Measurements from ENCODE around the gene ARHGAP32.

ARHGAP32 gene

DNA sequence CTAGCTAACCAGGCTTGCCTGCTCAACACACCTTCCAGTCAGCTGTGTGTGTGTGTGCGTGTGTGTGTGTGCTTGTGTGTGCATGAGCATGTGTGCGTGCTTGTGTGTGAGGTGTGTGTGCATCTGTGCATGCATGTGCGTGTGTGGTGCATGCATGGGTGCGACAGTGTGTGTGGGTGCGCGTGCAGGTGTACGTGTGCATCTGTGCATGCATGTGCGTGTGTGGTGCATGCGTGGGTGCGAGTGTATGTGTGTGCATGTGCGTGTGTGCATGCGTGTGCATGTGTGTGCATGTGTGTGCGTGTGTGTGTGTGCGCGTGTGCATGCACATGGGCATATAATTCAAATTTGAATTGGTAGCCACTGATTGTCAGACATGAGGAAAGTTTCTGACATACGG lies 239.0 kb downstream of the ARHGAP32 start:
- no peak for DNase-seq (ENCODE audit: low spot score)

DNA sequence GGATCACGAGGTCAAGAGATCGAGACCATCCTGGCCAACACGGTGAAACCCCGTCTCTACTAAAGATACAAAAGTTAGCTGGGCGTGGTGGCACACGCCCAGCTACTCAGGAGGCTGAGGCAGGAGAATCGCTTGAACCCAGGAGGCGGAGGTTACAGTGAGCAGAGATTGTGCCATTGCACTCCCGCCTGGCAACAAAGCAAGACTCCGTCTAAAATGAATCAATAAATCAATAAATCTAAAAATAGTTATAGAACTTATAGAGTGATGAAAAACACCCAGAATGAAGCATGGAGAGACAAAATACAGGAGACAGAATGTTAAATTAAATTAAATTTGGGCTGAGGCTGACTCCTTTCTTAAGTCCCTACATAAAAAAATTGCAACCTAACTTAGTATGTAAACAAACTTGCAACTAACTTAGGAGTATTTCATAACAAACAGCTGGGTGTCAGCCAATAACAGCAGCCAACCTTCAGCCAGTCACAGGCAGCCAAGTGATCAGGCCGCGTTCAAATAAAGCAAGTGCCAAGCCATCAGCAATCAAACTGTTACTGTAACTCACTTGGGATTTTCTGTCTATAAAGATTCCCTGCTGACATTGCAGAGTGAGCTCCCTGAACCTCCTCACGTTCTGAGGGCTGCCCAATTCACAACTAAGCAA lies 242.2 kb downstream of the ARHGAP32 start:
- DNase-seq (ENCODE audit: low spot score) = no peak

DNA sequence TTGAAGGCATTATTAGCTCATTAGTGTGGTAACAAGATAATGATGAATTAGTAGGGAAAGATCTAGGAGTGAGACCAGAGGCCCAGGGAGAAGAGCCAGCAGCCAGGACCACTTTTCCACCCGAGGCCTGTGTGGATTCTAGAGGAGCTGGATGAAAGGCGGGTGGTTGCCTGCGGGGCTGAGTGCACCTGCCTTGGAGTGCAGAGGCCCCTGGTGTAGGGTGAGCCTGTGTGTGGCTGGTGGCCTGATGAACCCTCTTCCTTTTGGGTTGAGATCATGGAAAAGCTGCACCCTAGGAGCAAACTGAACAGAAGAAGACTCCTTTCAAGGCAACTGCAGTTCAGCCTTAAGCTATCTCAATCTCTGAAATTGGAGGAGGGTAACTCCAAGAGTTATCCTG lies 243.5 kb downstream of the ARHGAP32 start:
- no peak for DNase-seq (ENCODE audit: low spot score)

DNA sequence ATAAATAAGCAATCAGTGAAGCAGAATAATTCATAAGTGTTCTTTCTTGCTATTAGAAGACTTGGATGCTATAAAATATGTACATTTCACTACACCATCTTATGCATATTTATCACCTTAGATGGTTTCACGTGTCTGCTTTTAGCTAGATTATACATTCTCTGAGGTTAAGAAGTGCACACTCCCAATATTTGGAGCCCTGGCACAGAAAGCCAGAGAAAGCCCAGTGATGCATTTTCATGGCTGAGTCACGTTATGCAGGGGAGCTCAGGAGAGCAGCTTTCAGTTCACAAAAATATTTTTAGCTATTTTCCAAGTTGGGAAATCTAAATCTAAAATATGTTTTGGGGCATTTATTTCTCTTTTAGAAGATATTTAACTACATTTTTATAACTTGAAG lies 244.4 kb downstream of the ARHGAP32 start:
- DNase-seq (ENCODE audit: low spot score) = no peak

DNA sequence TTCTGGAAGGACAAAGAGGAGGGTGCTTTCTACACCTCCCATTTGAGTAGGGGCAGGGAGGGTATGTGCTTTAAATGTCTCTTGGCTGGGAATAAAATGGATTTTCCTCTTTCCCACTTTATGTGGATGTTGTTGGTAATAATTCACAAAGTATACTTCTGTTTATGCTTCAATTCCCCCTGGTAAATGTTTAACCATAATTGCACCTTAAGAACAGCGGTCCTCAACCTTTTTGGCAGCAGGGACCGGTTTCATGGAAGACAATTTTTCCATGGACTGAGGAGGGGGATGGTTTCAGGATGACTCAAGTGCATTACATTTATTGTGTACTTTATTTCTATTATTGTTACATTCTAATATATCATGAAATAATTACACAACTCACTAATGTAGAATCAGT lies 245.5 kb downstream of the ARHGAP32 start:
- DNase-seq (ENCODE audit: low spot score) = no peak

DNA sequence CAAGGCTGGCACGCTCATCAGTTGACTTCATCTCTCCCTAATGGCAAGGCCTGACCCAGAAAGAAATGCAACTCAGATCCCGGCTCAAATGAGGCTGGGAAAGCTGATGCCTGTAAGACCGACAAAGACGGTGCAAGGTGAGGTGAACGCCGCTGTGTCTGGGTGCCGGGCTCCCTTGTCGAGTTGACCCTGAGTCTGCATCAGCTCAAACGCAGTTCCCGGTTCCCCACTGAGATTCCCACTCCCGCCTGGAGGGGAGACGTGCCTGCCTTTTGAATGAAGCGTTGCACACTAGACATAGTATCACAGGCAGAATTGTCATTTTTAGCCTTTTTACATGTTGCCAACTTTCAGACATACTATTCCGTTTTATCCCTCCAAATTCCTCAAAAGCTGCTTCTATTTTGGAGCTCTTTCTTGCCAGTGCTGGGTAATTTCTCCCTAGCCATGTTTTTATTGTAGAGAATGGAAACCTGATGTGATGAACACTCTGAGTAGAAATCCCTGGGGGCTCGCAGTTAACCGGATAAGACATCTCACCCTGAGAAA lies 248.6 kb downstream of the ARHGAP32 start:
- DNase-seq (ENCODE audit: low spot score) = no peak

DNA sequence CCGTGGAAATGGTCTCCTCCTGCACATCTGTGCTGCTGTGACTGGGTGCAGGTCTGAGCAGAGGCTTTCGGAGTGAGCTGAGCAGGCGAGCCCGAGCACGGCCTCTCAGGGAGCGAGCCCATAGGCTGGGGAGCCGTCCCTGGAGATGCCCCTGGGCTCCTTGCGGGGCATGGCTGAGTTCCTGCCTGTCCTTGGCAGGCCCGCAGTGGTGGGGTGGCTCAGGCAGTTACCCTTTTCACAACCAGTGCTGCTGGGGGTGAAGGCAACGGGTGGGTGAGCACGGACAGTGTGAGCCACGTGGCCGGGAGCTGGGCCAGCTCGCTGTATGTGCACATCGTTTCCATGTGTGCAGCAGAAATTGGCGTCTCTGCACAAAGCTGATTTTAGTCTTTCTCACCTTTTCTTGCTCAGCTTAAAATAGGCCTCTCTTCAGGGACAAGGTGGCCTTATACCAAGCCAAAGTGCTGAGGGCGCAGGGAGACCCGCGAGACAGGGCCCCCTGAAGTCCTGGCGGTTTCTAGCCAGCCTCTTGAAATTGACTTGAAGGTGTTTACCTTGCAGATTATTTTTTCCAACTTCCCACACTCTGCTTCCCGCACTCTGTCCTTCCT lies 249.2 kb downstream of the ARHGAP32 start, which contains the start of gene TP53AIP1:
TP53AIP1 (minus strand) TSS at position 55 of the 611 bp plus-strand sequence. CDS start 5,053 bp downstream, outside the sequence.
- DNase-seq (ENCODE audit: low spot score) = no peak

DNA sequence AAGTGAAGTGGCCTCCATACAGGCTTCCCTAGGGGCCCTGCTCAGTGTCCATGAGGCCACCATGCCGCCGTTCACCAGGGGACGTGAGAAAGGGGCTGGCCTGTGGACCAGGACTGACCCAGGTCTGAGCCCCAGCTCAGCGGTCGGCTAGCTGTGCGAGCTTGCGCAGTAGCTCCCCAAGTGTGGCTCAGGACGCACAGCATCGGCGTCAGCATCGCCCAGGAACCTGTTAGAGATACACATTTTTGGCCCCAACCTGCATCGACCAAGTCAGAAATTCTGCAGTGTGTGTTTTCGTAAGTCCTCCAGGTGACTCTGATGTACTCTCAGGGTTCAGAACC lies 249.9 kb downstream of the ARHGAP32 start:
- DNase-seq (ENCODE audit: low spot score) = no peak

DNA sequence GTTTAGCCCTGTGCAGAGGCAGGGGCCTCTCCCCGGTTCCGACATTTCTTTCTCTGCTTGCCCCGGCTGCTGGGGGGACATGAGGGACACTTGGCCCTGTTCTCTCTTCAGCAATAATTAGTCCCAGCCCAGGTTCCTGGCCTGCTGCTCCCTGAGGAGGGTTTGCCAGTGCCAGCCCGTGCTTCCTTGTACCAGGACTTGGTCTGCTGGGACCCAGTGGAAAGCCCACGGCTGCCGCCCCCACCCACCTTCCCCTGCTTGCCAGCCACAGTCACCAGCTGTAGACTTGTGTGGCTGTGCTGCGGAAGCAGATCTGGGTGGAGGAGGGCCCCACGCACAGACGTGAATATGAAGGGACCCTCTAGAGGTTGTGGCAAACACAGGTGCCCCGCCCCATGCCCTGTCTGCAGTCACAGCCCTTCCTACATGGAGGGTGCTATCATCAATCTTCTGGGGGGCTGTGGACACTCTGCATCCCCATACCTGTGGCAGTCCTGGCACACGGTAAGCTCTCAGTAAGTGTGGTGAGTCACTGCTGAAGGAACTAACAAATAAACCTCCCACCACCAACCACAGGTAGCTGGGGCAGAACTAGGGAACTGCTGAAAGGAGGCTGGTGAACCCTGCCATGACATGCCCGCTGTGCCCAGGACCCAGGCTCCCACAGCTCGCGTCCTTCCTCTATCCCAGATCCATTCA lies 250.4 kb downstream of the ARHGAP32 start:
- DNase-seq (ENCODE audit: low spot score) = no peak

DNA sequence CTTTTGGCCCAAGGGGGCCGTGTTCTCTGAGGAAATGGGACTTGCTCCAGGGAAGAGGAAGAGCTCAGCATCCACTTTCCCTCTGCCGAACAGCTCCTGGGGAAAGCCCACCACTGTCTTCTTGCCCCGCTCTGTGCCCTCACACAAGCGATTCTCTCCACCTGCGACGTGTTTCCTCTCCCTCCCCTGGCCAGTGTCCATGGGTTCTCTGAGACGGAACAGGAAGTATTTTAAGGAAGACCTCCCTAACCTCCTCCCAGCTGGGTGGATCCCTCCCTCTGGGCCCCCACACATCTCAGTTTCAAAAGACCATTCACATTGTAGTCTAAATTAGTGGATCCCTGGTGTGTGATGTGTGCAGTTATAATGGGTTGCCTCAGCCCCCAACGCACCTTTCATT lies 251.0 kb downstream of the ARHGAP32 start:
- no peak for DNase-seq (ENCODE audit: low spot score)

DNA sequence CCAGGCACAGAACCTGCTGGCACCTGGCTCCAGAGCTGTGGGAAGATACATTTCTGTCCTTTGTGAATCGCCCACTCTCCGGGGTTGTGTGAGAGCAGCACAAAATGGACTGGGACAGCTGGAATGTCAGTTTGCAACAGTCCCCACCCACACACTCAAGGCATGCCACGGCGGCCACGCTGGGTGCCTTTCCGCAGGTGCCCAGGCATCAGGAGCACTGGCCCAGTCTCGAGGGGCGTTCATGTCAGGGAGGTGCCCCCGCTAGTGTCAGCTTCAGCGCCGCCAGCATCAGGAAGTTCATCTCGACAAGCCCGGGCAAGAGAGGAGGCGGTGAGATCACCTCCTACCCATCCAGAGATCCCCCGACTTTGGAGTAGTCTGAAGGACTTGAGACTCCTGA lies 251.5 kb downstream of the ARHGAP32 start:
- DNase-seq (ENCODE audit: low spot score) = no peak

DNA sequence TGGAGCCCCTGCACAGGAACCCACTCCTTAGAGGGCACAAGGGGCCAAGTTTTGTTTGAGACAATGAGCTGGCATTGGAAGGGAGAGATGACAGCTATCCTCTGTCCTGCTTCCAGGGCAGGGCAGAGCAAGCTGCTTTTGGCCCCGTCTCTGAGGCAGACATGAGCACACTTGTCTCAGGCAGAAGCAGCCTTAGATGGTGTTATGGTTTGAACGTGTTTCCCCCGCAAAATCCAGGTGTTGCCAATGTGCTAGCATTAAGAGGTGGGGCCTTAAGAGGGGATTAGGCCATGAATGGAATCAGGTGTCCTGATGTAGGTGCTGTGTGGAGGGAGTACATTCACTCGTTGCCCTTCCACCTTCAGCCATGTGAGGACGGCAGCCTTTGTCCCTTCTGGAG lies 252.0 kb downstream of the ARHGAP32 start:
- DNase-seq (ENCODE audit: low spot score) = no peak

DNA sequence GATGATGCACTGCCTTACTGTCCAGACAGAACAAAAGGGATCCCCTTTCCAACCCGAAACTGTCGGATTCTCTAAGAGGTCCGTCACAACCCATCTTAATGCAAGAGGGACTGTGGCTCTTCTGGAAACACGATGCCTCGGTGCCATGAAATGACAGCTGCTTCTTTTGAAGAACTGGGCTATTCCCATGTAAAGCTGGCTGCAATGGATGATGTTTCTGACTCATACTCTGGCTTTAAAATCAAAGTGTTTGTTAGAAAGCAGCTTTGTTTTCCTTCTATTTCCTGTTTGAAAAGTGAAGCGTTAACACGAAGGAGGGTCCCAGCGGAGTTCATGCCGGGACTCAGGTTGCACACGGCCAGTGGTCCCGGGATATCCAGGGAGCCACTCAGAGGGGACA lies 252.5 kb downstream of the ARHGAP32 start:
- DNase-seq (ENCODE audit: low spot score) = no peak

DNA sequence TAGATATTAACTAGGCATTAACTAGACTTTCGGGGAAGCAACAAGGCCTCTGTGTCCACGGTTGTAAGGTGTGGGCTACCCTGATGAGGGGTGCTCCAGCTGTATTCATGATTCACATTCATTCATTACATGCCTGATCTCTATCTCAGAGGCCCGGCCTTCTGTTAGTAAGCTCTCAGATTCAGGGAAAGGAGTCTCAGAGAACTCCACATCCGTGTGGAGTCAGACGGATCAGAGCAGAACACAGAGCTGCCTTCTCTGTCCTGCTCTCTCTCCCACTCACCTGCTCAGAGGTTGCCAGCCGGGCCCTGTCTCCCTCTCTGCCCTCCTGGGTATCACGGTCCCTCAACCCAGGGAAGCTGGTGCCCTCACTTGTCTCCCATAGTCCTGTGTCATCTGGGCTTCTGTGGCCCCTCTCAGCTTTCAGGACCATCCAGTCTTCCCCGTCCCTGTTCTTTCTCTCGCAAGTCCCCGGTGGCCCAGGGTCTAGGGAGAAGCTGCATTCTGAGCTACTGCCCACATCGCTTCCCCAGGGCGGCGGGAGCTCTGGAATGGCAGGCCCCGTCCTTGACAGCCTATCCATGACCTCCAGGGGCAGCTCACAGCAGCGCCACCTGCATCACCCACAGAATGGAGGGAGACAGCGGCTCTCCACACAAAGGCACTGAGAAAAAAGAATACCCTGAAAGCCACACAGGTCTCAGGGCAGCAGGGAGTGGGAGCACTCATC lies 253.8 kb downstream of the ARHGAP32 start:
- DNase-seq (ENCODE audit: low spot score) = no peak

DNA sequence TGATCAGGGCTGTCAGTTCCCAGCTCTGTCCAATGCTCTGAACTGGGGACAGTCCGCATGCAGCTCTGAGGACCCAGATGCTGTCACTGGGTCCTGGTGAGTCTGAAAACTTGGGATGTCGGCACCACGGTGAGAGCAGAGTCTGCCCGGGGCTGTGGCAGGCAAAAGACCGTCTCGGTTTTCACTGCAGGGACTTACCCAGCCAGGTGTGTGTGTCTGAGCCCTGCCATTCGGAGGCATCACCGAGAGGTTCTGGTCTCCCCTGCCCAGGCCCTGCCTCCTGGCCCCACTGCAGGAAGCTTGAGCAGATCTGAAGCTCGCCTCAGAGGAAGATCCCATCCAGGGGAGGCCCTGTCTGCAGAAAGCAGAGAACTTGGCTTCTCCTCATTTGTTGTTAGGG lies 254.6 kb downstream of the ARHGAP32 start:
- DNase-seq (ENCODE audit: low spot score) = no peak

DNA sequence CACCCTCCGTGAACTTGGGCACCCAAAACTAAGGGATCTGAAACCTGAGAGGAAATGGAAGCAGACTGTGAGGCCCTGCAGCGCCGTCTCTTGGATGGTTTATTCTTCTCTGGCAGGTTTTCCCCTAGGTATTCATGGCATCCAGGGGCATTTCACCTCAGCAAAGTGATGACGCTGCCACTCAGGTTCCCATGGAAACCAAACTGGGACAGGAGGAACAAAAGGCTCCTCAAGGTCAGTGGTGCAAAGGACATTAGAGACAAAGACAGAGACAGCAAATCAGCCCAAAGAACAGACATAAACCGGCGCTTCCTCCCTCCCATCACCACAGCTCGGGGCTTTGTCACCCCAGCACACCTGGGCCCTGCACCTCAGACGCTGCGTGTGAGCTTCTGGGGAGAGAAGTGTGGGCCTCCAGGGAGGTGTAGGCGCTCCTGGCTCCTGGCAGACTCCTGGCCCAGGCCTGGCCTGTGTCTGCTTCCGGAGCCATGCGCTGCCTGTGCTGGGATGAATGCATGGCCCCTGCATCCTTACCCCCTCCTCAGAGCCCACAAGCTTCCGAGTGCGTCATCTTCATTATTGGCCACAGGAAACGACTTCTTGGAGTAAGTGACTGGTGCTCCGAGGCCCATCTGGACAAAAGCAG lies 255.4 kb downstream of the ARHGAP32 start:
- DNase-seq (ENCODE audit: low spot score) = no peak

DNA sequence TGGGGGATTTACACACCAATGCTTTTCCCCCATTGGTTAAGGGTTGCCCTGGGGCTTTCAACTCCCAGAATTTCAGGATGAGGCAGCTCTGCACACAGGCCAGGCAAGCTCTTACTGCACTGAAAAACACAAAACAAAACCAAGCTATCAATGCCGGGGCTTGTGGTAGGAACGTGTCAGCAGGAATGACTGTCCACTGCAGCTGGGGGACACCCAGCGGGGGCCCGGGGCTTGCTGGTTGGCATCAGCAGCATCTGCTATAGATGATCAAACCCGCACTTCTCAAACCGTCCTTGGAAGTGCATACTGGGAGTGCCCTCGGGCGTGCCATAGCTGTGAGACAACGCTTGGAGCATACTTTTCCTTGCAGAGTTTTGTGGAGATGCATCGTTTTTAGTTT lies 257.2 kb downstream of the ARHGAP32 start:
- no peak for DNase-seq (ENCODE audit: low spot score)

DNA sequence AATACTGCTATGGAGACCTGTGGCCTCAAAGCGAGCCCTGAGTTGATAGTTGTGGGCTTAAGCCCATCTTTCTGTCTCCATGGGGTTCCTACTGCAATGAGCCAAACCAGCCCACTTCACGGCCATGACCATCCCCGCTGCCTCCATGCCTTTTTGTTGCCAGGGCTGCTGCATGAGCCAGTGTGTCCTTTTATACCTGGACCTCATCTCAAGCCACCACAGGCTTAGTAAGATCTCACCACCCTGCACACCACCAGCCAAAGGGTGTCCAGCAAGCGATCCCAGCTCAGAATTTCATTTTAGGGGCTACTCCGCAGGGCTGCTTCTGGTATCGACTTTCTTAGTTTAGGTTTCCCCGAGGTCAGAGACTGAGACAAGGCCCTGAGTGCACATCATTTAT lies 257.8 kb downstream of the ARHGAP32 start:
- no peak for DNase-seq (ENCODE audit: low spot score)

DNA sequence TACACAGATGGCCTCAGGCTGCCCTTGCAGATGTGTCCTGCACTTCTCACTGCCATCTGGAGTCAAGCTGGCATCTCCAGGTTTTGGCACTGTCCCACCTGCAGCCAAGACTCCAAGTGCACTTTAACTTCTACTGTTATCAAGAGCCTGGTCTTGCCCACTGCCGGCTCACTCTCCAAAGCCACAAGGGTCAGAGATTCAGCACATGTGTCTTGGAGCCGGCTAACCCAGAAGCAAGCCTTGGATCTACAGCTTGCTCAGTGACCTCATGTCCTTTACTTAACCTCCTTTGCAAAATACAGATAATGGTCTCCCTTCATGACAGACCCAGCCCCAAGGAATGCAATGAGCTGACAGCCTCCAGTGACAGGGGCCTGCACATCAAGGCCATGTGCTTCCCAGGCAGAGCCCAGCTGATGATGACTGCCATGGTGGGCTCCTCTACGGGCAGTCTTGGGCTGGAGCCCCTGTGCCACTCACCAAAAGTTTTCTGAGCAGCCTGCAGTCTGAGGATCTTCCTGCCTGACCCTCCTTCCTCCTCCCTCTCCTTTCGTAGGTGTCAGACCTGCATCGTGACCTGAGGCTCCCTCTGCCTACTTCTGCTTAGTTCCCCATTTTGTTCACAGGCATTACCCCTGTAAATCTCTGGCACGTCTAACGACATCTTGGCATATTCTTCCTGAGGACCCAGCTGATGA lies 258.5 kb downstream of the ARHGAP32 start:
- no peak for DNase-seq (ENCODE audit: low spot score)

DNA sequence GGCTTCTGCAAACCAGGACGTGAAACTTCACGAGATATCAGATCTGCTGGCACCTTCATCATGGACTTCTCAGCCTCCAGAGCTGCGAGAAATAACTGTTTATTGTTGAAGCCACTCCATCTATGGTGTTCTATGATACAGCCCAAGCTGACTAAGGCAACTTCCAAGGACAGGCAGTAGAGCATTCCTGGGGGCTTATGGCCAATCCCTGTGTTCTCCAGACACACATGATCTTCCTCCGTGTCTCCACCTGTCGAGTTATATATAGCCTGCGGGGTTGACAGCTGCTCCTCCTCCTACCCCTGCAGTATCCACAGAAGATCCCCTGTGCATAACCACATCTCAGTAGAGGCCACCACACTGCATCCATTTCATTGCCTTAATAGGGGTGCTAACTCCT lies 260.5 kb downstream of the ARHGAP32 start:
- DNase-seq (ENCODE audit: low spot score) = peak; percentile 58

DNA sequence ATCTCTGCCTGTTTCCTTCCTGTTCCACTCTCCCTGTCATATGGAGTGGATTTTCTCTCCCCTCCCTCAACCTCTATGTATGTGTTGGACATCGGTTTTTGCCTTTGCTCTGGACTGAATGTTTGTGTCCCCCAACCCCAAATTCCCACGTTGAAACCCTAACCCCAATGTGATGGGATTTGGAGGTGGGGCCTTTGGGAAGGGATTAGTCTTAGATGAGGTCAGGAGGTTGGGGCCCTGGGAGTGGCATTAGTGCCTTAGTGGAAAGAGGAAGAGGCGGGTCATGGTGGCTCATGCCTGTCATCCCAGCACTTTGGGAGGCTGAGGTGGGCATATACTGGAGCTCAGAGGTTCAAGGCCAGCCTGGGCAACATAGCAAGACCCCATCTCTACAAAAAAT lies 261.1 kb downstream of the ARHGAP32 start:
- DNase-seq (ENCODE audit: low spot score) = no peak
